Measurements from ENCODE around the gene STK10. TPM values are rescaled to one million over a fixed set of nuclear protein-coding genes. Genes with fewer than 3 reads are reported as not detected.

STK10 gene
- total RNA-seq, 1 experiment from 2014 or later, result 22.9 TPM

DNA sequence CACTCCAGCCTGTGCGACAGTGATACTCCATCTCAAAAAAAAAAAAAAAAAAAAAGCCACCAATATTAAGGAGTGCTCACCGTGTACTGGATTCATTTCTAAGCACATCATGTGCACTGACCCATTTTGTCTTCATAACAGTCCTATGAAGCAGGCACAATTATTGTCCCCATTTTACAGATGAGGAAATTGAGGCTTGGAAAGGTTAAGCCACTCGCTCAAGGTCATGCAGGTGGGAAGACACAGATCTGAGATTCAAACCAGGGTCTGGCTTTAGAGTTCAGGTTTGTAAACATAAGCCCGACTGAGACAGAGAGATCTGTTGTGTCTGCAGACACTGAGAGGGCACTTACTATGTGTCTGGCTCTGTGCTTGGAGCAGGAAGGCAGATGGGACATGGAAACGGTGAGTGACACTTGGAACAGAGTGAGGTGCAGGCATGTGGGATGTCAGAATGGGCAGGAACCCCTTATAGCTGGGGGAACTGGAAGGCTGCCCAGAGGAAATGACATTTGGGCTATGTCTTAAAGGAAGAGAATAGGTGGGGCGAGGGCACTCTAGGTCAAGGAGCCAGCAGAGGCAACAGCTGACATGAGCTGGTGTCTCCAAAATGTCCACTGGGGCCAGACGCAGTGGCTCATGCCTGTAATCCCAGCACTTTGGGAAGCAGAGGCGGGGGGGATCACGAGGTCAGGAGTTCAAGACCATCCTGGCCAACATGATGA is 69.9 kb downstream of the STK10 start:
- POLR2A ChIA-PET, result no interaction called here
- CTCF ChIA-PET, result no interaction called here
- H3K27me3 ChIP-seq (ENCODE audit: insufficient read depth, low read length), result no peaks in the 10 kb centered on the region

More for the DNA sequence above, 69.9 kb downstream of the STK10 start:
- BruUV-seq (replicated peaks), result no TSS peak
- Histone ChIP-seq H3K9me2 (ENCODE audit: insufficient read depth) (no peaks in the 10 kb centered on the region), H3K9me3 (ENCODE audit: control insufficient read depth in 1 of 2, insufficient read depth in 1 of 2, low read depth in 1 of 2, low read length in 2 of 2) (no peaks in the 10 kb centered on the region), H3K36me3 (ENCODE audit: control insufficient read depth in 1 of 2, insufficient read depth in 2 of 2, low read length in 2 of 2) (peaks cover 2 to 4% of the 10 kb centered on the region in 2 experiments; a peak in 1 of 4 replicates), H3K4me2 (ENCODE audit: low read length) (no peak overlapping the region), H3K4me1 (ENCODE audit: control insufficient read depth in 1 of 2, insufficient read depth in 2 of 2, low read length in 2 of 2) (no peaks in the 10 kb centered on the region), H3K4me3 (replicated peaks in 1 of 2; ENCODE audit: low read depth in 1 of 2, low read length in 2 of 2) (no peak overlapping the region), H3K79me2 (ENCODE audit: insufficient read depth, low read length) (no peaks in the 10 kb centered on the region), H4K20me1 (ENCODE audit: insufficient read depth) (no peaks in the 10 kb centered on the region), H3K9ac (ENCODE audit: low read length) (no peak overlapping the region), H3K27ac (ENCODE audit: low read depth, low read length) (no peak overlapping the region), H2AFZ (ENCODE audit: low read depth, low read length, poor library complexity, severe bottlenecking) (no peak overlapping the region)
- ATAC-seq (no peak), DNase-seq (ENCODE audit: low read depth, low spot score) (no peak)
- RAD21 ChIA-PET (ENCODE audit: low non-redundant PET in 1 of 2, low total read pairs in 2 of 2, uncharacterized antibody in 2 of 2, unreplicated experiment in 2 of 2), result no interaction called here
- intact Hi-C loops (cut with micrococcal nuclease), result no loop called here
- TF ChIP-seq POLR2AphosphoS5 (IDR thresholded peaks at IDR 0.05; ENCODE audit: low read depth, low read length), result no peak
- TF ChIP-seq SP1 (IDR thresholded peaks at IDR 0.05; ENCODE audit: low read depth), result no peak
- no peak for TF ChIP-seq ZNF274 (IDR thresholded peaks at IDR 0.05; ENCODE audit: low read depth, low read length)
- no peak for TF ChIP-seq EZH2 (IDR thresholded peaks at IDR 0.05)
- TF ChIP-seq, protein P1, sequence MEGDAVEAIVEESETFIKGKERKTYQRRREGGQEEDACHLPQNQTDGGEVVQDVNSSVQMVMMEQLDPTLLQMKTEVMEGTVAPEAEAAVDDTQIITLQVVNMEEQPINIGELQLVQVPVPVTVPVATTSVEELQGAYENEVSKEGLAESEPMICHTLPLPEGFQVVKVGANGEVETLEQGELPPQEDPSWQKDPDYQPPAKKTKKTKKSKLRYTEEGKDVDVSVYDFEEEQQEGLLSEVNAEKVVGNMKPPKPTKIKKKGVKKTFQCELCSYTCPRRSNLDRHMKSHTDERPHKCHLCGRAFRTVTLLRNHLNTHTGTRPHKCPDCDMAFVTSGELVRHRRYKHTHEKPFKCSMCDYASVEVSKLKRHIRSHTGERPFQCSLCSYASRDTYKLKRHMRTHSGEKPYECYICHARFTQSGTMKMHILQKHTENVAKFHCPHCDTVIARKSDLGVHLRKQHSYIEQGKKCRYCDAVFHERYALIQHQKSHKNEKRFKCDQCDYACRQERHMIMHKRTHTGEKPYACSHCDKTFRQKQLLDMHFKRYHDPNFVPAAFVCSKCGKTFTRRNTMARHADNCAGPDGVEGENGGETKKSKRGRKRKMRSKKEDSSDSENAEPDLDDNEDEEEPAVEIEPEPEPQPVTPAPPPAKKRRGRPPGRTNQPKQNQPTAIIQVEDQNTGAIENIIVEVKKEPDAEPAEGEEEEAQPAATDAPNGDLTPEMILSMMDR (IDR thresholded peaks at IDR 0.05 in 2 of 3, conservative IDR thresholded peaks at IDR 0.05 in 1 of 3; ENCODE audit: borderline replicate concordance in 1 of 3, insufficient read depth in 1 of 3, low read depth in 2 of 3, low read length in 2 of 3), result no peak
- no peak for TF ChIP-seq YY1 (IDR thresholded peaks at IDR 0.05; ENCODE audit: extremely low read depth, insufficient replicate concordance, low read depth, low read length)
- TF ChIP-seq EZH2phosphoT487 (IDR thresholded peaks at IDR 0.05; ENCODE audit: borderline replicate concordance), result no peak
- no peak for TF ChIP-seq EGR1 (IDR thresholded peaks at IDR 0.05; ENCODE audit: low read depth)
- no peak for TF ChIP-seq CEBPB (IDR thresholded peaks at IDR 0.05; ENCODE audit: low read depth)
- TF ChIP-seq, protein P2, sequence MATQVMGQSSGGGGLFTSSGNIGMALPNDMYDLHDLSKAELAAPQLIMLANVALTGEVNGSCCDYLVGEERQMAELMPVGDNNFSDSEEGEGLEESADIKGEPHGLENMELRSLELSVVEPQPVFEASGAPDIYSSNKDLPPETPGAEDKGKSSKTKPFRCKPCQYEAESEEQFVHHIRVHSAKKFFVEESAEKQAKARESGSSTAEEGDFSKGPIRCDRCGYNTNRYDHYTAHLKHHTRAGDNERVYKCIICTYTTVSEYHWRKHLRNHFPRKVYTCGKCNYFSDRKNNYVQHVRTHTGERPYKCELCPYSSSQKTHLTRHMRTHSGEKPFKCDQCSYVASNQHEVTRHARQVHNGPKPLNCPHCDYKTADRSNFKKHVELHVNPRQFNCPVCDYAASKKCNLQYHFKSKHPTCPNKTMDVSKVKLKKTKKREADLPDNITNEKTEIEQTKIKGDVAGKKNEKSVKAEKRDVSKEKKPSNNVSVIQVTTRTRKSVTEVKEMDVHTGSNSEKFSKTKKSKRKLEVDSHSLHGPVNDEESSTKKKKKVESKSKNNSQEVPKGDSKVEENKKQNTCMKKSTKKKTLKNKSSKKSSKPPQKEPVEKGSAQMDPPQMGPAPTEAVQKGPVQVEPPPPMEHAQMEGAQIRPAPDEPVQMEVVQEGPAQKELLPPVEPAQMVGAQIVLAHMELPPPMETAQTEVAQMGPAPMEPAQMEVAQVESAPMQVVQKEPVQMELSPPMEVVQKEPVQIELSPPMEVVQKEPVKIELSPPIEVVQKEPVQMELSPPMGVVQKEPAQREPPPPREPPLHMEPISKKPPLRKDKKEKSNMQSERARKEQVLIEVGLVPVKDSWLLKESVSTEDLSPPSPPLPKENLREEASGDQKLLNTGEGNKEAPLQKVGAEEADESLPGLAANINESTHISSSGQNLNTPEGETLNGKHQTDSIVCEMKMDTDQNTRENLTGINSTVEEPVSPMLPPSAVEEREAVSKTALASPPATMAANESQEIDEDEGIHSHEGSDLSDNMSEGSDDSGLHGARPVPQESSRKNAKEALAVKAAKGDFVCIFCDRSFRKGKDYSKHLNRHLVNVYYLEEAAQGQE (IDR thresholded peaks at IDR 0.05; ENCODE audit: low read depth), result no peak
- no peak for TF ChIP-seq SIN3A (IDR thresholded peaks at IDR 0.05; ENCODE audit: low read depth)
- TF ChIP-seq TCF7L2 (IDR thresholded peaks at IDR 0.05; ENCODE audit: borderline replicate concordance, extremely low read depth, insufficient read depth, insufficient read length), result no peak
- TF ChIP-seq ZFX (IDR thresholded peaks at IDR 0.05), result no peak
